GM19372 (cell line): ENCODE measurements around the gene ZC3H13.

ENCODE experiments used
- ATAC-seq: cut with Tn5 transposase; IDR thresholded peaks from one replicate; pipeline ENCODE4 v1.9.1; 2021; ENCODE audit warnings: mild to moderate bottlenecking, low read depth, moderate library complexity; ENCODE audit not compliant: unreplicated experiment

ZC3H13 gene, protein sequence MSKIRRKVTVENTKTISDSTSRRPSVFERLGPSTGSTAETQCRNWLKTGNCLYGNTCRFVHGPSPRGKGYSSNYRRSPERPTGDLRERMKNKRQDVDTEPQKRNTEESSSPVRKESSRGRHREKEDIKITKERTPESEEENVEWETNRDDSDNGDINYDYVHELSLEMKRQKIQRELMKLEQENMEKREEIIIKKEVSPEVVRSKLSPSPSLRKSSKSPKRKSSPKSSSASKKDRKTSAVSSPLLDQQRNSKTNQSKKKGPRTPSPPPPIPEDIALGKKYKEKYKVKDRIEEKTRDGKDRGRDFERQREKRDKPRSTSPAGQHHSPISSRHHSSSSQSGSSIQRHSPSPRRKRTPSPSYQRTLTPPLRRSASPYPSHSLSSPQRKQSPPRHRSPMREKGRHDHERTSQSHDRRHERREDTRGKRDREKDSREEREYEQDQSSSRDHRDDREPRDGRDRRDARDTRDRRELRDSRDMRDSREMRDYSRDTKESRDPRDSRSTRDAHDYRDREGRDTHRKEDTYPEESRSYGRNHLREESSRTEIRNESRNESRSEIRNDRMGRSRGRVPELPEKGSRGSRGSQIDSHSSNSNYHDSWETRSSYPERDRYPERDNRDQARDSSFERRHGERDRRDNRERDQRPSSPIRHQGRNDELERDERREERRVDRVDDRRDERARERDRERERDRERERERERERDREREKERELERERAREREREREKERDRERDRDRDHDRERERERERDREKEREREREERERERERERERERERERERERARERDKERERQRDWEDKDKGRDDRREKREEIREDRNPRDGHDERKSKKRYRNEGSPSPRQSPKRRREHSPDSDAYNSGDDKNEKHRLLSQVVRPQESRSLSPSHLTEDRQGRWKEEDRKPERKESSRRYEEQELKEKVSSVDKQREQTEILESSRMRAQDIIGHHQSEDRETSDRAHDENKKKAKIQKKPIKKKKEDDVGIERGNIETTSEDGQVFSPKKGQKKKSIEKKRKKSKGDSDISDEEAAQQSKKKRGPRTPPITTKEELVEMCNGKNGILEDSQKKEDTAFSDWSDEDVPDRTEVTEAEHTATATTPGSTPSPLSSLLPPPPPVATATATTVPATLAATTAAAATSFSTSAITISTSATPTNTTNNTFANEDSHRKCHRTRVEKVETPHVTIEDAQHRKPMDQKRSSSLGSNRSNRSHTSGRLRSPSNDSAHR (N-terminal part only)

DNA sequence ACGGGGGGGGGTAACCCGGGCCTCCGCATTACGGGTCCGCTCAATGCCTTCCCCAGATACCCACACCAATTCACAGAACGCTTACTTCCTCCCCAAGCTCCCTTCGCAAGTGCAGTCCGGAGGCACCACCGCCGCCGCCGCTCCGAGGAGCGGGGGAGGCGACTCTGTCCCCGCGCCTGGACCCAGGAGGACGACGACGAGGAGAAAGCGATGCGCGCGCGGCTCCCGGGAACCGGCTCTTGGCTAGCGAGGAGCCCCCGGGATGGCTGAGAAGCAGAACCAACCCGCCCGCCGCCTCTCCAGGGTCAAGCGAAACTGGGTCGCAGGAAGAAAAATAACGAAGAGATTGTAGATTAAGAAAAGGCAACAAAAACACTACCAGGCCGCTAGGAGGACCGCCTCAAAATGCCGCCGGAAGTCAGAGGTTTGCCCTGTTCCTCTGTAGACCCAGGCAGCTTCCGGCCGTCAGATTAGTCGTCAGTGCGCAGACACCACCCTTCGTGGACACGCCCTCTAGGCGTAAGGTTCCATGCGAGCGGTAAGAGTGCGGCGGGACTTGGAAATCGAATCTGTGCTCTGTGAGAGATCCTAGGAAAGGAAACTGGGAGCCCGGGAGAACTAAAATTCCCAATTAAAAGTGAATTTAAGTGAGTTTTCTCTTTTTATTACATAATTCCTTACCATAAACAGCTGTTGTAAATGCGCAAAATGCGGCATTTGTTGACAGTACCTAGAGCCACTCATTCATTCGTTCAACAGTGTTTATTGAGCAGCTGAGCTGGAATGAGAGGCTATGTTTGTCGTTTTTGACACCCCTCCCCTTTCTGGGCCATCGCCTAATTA lies at the start of gene ZC3H13:
Gene ZC3H13, minus strand, starts transcription at position 428 of the 843 bp plus-strand sequence. CDS start 7,239 bp downstream, outside the sequence.
- ATAC-seq, result peak; percentile 100

DNA sequence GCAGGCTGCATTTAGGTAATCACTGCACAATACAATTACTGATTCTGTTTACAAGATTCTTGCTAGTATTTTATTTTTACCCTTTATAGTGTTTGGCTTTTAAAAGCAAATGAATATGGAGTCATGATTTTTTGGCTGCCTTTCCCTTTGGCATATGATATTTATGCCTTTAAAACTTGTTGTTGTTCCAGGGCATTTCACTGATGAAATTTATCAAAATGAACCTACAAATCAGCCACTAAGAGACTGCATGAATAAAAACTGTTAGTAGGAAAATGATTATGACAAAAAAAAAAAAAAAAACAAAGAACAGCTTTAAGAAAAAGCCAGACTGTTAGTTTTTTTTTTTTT lies 49.7 kb upstream of the ZC3H13 start:
- no peak for ATAC-seq

DNA sequence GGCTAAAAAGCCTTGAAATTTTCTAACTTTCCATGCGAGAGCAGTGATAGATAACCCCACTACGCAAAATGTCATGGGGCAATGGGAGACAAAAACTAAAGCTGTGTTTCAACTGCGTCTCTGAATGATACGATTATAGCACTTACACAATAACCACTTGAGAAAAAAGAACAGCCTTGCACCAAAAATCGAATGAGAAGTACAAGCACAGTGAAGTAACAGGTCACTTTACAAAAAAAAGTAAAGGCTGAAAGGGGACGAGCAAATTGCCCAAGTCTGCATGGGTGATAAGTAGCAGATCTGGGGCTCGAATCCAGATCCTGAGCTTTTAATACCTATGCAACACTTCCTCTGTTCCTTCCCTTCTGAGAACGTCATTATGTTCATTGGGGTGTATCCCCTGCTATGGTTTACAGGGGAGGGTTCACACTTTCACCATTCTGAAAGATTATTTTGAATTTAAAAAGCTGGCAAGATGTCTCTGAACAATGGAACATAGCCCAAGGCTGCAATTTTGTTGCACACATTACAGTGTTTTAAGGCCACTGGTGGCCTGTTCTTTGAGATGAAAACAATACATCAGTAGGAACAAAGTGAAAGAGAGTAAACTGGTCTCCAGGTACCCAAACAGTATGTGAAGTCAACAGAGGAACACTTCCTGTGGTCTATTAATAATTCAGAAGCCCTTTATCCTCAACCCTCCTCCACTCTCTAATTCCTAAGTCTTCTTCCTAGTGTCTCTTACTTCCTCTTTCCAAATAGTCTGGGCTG lies 49.1 kb upstream of the ZC3H13 start:
- no peak for ATAC-seq

DNA sequence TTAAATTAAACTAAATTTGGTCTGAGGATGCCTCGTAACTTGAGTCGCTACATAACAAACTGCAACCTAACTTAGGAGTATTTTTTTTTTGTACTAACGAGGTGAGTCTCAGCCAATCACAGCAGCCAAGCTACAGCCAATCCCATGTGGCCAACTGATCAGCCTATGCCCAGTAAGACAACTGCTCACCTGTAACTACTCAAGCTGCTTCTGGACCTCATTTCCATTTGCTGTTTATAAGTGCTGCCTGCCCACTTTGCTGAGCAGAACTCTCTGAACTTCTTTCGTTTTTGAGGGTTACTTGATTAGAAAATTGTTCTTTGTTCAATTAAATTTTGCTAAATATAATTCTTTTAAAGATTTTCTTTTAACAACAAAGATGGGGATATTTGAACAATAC lies 48.5 kb upstream of the ZC3H13 start:
- ATAC-seq, result no peak

DNA sequence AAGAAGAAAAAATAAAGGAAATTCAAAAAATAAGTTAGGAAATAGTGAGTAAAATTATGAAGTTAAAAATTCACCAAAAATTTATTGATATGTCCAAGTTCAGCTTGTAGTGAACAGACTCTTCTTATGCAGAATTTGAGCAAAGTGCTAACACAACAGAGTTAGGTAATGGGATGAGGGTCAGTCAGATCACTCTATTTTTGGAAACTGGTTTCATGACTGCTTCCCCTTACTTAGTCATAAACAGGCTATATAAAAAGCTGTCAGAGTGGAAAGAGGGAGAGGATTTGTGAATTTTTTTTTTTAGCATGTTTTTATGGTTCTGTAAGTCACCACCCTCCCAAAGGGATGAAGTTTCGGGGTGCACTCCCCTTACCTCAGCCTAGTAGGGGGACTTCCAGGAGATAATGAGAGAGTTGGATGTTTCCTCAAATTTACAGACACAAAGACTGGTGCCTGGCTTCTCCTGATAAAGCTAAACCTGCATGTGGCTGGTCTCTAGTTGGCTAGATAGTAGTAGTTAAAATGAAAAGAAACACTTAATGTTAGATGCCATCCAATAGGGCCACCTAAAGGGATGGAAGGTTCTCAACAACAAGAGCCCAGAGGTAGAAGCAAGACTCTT lies 47.8 kb upstream of the ZC3H13 start:
- ATAC-seq, result peak; percentile 57

DNA sequence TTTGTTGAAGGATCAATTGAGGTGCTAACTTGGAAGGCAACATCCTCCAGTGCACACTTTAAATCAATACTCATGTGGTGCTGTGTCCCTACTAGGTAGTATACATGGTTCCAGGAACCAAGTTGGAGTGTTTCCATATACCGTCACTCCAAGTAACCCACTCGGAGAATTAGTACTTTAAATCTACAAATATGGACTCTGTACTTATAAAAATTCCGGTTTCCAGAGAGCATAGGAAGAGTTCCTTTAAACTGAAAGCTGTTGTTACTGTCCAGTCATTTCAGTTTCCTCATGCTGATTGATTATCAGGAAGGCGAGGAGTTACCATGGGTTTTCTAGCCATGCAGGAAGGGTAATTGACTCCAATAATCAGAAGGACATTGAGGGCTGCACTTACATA lies 45.1 kb upstream of the ZC3H13 start:
- no peak for ATAC-seq

DNA sequence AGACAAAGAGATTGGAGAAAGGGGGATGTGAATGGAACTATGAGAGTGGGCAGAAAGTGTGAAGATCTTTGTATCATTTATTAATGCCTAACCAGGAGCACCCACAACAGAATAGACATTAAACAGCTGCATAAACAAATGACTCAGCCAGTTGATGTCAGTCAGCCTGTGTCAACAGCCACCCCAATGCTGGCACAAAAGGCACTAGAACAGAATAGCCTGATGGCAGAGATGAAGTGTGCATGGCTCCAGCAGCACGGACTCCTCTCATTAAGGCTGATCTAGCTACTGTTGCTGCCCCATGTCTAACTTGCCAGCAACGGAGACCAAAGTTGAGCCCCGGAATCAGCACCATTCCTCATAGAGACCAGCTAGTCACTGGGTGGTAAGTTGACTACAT lies 44.5 kb upstream of the ZC3H13 start:
- ATAC-seq, result no peak

DNA sequence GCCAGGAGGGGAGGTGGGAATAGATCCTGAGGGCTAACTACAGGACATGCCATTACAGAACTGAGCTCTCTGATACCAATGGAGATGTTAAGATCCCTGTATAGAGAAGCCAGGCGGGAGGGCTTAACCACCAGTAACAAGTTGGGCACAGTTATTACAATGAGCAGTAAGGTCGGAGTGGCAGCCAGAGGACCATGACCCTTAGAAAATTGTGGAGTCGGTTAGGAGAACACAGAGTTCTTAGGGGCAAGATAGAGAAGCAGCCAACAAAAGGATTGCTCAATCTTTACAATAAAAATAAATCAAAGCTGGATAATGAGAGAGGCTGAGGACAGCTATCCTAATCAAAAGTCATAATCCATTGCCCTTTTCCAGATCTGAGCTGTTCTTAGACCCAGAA lies 41.9 kb upstream of the ZC3H13 start:
- no peak for ATAC-seq

DNA sequence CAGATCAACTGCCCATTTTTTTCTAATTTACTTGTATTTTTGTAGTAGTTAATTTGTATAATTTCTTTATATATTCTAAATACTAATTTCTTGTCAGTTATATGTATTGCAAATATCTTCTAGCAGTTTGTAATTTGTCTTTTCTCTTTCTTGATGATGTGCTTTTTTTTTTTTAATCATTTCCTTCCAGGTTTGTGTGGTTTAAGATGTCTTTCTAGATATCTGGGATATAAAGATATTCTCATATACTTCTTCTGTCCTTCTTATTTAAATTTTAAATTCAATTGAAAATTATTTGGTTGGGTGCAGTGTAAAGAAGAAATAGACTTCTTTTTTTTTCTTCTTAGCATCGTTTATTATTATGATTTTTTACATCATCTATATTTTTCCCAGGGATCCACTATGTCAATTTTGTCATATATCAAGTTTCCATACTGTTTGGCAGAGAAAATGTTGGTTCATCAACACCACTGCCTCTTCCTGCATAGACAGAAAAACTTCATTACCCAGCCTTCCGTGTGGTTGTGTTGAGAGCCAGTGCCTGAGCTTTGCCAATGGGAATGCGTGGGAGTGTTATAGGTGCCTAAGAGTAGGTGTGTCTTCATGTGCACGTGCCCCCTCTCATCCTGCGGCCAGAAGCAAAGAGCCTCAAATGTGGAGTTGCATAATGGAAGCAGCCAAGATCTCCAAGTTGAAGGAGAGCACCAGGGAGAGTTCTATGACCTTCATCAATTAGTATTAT lies 36.4 kb upstream of the ZC3H13 start:
- ATAC-seq, result no peak

DNA sequence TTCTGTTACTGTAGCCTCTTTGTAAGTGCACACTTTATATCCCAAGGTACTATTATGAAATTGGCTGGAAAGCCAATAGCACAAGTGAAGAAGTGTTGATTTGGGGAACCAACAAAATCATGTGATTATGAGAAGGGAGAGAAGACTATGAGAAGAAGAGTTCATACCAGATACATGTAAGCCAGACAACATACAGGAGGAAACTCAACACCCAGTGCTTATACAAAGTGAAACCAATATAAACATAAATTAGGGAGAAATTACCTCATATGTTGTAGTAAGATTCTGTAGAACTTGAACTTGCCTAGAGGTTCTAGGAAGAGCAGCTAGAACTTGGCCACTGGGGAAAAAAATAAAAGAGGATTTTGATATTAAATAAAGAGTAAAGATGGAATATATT lies 34.9 kb upstream of the ZC3H13 start:
- no peak for ATAC-seq

DNA sequence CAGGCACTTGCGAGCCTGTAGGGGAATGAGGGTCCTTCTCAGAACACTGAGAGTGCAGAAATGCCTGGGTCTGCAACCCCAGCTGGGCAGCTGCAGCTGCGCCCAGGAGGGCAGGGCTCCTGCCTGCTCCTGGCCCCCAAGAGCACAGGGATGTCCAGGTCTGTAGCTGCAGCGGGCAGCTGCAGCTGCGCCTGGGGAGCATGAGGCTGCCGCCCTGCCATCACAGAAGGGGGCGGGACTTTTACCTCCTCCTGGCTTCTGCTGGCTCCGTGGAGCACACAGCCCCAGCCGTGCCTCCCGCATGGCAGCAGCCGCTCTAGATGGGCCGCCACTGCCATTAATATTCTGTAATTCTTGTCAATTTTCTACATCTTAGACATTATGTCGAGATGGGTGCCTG lies 34.4 kb upstream of the ZC3H13 start:
- ATAC-seq, result no peak

DNA sequence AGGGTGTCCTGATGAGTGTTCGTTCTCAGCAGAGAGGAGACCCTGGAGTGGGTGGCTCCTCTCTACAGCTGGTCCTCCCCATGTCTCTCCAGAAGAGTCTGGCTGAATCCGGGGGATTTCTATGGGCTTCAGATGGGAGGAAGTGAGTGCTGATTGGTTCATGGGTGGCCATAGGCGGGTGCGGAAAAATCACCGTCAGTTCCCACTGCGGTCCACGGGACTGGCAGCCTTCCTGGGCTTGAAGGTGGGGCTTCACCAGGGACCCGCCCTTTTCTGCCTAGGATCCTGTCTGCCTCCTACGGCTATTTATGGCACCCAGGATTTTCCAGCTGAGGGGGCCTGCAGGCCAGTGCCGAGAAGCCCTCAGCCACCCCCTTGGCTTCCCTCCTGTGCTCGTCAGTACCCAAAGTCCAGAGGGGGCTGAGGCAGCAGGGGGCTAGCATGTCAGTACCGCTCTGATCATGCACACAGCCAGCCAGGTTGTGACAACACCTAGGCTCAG lies 33.9 kb upstream of the ZC3H13 start:
- ATAC-seq, result no peak

DNA sequence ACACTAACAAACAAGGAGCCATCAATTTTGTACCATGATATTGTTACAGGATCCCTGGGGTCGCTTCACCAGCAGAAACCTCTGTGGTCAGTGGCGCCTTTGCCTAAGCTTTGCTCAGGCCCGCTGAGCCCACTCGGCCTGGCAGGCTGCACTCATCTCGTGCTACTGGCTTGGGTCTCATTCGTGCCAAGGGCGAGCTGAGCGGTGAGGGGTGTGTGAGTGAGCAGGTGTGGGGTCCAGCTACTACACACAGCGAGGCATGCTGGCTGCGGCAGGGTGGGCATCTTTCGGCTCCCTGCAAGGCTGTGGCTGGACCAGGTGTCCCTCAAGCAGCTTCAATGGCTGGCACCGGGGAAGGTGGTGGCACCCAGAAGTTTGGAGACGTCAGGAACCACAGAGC lies 33.2 kb upstream of the ZC3H13 start:
- no peak for ATAC-seq

DNA sequence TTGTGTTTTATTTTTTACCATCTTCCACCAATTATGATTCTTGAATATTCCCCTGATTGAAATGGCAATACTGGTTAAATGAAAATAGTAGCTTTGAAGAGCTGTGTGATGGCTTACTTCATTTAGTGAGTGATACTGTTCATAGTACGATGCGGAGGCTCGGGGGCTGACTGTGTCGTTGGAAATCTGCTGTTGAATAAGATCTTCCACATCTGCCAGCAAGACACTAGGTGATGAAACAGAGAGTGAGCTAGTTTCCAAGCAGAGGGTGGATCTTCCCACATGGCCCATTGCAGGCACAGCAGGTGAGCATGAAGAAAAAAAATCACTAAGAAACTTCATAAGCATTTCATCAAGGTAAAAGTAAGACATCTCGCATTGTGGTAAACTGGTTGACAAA lies 29.8 kb upstream of the ZC3H13 start:
- no peak for ATAC-seq

DNA sequence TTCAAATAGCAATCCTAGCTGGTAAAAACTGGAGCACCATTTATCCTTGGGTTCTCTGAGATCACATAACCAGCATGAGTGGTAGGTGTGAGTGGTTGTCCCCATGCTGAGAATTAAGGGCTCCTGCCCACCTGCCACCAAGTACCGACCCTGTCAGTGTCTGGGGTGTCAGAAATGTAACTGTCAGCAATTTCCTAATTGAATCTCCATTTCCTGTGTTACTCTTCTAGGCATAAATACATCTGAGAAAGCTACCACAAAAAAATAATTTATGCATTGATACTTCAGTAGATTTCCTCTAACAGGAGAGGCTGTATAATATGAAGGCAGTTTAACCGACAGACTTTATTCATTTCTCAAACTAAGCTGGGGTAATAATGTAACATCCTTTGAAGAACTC lies 27.2 kb upstream of the ZC3H13 start:
- ATAC-seq, result no peak

DNA sequence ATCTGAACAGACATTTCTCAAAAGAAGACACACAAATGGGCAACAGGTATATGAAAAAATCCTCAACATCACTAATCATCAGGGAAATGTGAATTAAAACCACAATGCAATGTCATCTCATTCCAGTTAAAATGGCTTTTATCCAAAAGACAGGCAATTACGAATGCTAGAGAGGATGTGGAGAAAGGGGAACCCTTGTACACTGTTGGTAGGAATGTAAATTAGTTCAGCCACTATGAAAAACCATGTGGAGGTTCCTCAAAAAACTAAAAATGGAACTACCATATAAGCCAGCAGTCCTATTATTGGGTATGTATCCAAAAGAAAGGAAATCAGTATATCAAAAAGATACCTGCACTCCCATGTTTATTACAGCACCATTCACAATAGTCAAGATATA lies 24.7 kb upstream of the ZC3H13 start:
- ATAC-seq, result no peak

DNA sequence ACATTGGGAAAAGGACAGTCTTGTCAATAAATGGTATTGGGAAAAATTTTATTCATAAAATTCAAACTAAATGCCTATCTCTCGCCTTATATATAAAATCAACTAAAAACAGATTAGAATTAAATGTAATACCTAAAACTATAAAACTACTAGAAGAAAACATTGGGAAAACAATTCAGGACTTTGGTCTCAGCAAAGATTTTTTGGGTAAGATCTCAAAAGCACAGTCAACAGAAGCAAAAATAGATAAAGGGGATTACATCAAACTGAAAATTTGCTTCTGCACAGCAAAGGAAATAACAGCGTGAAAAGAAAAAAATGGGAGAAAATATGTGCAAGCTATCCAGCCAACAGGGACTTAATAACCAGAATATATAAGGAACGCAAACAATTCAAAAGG lies 24.3 kb upstream of the ZC3H13 start:
- ATAC-seq, result no peak

DNA sequence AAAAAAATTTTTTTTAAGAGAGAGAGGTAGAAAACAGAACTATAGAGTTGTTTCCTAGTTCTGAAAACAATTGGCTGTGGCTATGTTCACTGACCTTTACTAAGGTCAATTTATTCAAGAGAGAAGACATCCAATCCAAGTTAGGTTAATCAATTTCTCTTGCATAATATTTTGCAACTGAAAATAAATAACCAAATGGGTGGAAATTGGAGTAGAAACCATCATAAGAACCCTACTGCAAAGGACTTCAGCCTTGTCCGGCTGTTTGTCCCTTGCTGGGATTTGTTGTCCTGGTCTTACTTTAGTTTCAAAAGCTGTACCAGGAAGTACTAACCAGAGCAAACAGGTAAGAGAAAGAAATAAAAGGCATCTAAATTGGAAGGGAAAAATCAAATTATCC lies 23.3 kb upstream of the ZC3H13 start:
- ATAC-seq, result no peak
